22Rv1 (cell line): ENCODE measurements around the gene NOS1AP.

Experiments used
- CTCF ChIP-seq: fragments of 450-650 bp; IDR thresholded peaks from 2 replicates; pipeline ENCODE4 v1.5.1; 2017; ENCODE audit warnings: mild to moderate bottlenecking
- ZFX ChIP-seq: fragments of 450-650 bp; IDR thresholded peaks from 2 replicates; pipeline ENCODE4 v1.6.1; 2017; ENCODE audit warnings: antibody characterized with exemption, borderline replicate concordance

- TF ChIP-seq CTCF (no peak), ZFX (no peak)
Measured at GRCh38 chr1:162193221-162193620, 123.7 kb downstream of the NOS1AP start.
